Measurements from ENCODE around the gene C5AR2.

DNA sequence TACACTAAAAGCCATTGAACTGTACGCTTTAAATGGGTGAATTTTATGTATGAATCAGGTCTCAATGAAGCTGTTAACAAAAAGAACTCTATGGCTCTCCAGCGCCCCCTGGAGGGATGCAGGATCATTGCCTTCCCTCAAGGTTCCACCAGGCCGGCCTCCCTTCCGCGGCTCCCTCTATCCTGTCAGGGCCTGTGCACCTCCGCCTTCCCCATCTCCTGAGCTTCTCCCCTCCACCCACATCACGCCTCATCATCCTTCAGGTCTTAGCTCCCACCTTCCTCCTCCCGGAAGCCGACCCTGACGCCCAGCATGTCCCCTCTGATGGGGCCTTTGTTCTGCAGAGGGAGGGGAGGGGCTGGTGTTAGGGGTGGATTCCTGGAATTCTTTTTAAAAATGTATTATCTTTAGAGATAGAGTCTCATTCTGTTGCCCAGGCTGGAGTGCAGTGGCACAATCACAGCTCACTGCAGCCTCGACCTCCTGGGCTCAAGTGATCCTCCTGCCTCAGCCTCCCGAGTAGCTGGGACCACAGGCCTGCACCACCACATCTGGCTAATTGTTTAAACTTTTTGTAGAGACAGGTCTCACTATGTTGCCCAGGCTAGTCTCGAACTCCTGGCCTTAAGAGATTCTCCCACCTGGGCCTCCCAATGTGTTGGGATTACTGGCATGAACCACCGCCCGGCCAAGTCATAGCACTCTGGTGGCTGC is 59.7 kb downstream of the C5AR2 start:
- no peak for TF ChIP-seq JUND (IDR thresholded peaks at IDR 0.05)
- peak; percentile 93 for TF ChIP-seq CTCF (IDR thresholded peaks at IDR 0.05)
- TF ChIP-seq, protein P1, sequence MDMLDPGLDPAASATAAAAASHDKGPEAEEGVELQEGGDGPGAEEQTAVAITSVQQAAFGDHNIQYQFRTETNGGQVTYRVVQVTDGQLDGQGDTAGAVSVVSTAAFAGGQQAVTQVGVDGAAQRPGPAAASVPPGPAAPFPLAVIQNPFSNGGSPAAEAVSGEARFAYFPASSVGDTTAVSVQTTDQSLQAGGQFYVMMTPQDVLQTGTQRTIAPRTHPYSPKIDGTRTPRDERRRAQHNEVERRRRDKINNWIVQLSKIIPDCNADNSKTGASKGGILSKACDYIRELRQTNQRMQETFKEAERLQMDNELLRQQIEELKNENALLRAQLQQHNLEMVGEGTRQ (IDR thresholded peaks at IDR 0.05; ENCODE audit: borderline replicate concordance, low read depth, low read length) = no peak
- no peak for TF ChIP-seq POLR2AphosphoS5 (IDR thresholded peaks at IDR 0.05; ENCODE audit: low read depth, low read length)

Measured in SK-N-SH (cell line).